Muscle layer of duodenum (tissue), 2 donors: ENCODE measurements around the gene CUL9.

ENCODE experiments used
- H3K27ac ChIP-seq: one replicate; pipeline ENCODE4 v1.7.0; 2013; ENCODE audit warnings: mild to moderate bottlenecking, low read length
- H3K27me3 ChIP-seq: one replicate; pipeline ENCODE4 v1.7.0; 2013; ENCODE audit warnings: low read depth, mild to moderate bottlenecking, control low read depth, low read length
- H3K36me3 ChIP-seq, 2 donors: one replicate each; pipeline ENCODE4 v1.7.0; 2013; ENCODE audit warnings: low read length in 2 of 2, control low read depth in 1 of 2, mild to moderate bottlenecking in 1 of 2; ENCODE audit not compliant: insufficient read depth in 2 of 2, control insufficient read depth in 1 of 2
- H3K4me1 ChIP-seq, 2 donors: one replicate each; pipeline ENCODE4 v1.7.0; 2013; ENCODE audit warnings: low read length in 2 of 2, mild to moderate bottlenecking in 2 of 2, control low read depth in 1 of 2, moderate library complexity in 1 of 2; ENCODE audit not compliant: insufficient read depth in 2 of 2, control insufficient read depth in 1 of 2
- H3K4me3 ChIP-seq, 2 donors: one replicate each; pipeline ENCODE4 v1.7.0; 2013; ENCODE audit warnings: low read length in 2 of 2, low read depth in 1 of 2, mild to moderate bottlenecking in 1 of 2
- H3K9me3 ChIP-seq, 2 donors: one replicate each; pipeline ENCODE4 v1.7.0; 2013; ENCODE audit warnings: low read length in 2 of 2, control low read depth in 1 of 2, mild to moderate bottlenecking in 1 of 2; ENCODE audit not compliant: control insufficient read depth in 1 of 2
- donor health status: healthy.

CUL9 gene

GRCh38 chr6:43175676-43176422 lies 6.1 kb upstream of the CUL9 start:
- H3K9me3 ChIP-seq: no peaks in the 10 kb centered on the region
- peak overlapping the region; percentile 95 for H3K27ac ChIP-seq
- H3K4me1 ChIP-seq: peaks cover 17 to 30% of the 10 kb centered on the region in 2 donors
- H3K27me3 ChIP-seq: no peaks in the 10 kb centered on the region
- H3K4me3 ChIP-seq: peak overlapping the region in 1 of 2 donors; percentile 91
- H3K36me3 ChIP-seq: peaks cover 40 to 45% of the 10 kb centered on the region in 2 donors

GRCh38 chr6:43176423-43176786 lies 5.6 kb upstream of the CUL9 start:
- Histone ChIP-seq H3K4me1 (peaks cover 17 to 33% of the 10 kb centered on the region in 2 donors), H3K9me3 (no peaks in the 10 kb centered on the region), H3K36me3 (peaks cover 40 to 45% of the 10 kb centered on the region in 2 donors), H3K27me3 (no peaks in the 10 kb centered on the region), H3K27ac (no peak overlapping the region), H3K4me3 (no peak overlapping the region)

GRCh38 chr6:43178150-43178549 lies 3.8 kb upstream of the CUL9 start:
- H3K36me3 ChIP-seq: peaks cover 40 to 45% of the 10 kb centered on the region in 2 donors
- H3K4me1 ChIP-seq: peaks cover 15 to 45% of the 10 kb centered on the region in 2 donors
- no peak overlapping the region for H3K27ac ChIP-seq
- H3K9me3 ChIP-seq: no peaks in the 10 kb centered on the region
- no peak overlapping the region for H3K4me3 ChIP-seq
- no peaks in the 10 kb centered on the region for H3K27me3 ChIP-seq

- Histone ChIP-seq H3K4me1 (peaks cover 6 to 45% of the 10 kb centered on the region in 2 donors), H3K36me3 (peaks cover 40 to 48% of the 10 kb centered on the region in 2 donors), H3K9me3 (no peaks in the 10 kb centered on the region), H3K27ac (no peak overlapping the region), H3K27me3 (no peaks in the 10 kb centered on the region), H3K4me3 (no peak overlapping the region)
Observed at GRCh38 chr6:43178951-43179830, 2.8 kb upstream of the CUL9 start.

- Histone ChIP-seq H3K4me1 (peaks cover 3 to 47% of the 10 kb centered on the region in 2 donors), H3K27me3 (no peaks in the 10 kb centered on the region), H3K4me3 (no peak overlapping the region), H3K27ac (no peak overlapping the region), H3K36me3 (peaks cover 46 to 54% of the 10 kb centered on the region in 2 donors), H3K9me3 (no peaks in the 10 kb centered on the region)
Observed at GRCh38 chr6:43180058-43180457, 1.9 kb upstream of the CUL9 start.

- no peaks in the 10 kb centered on the region for H3K27me3 ChIP-seq
- no peak overlapping the region for H3K27ac ChIP-seq
- peaks cover 46 to 54% of the 10 kb centered on the region in 2 donors for H3K36me3 ChIP-seq
- peaks cover 0 to 37% of the 10 kb centered on the region in 2 donors for H3K4me1 ChIP-seq
- no peak overlapping the region for H3K4me3 ChIP-seq
- no peaks in the 10 kb centered on the region for H3K9me3 ChIP-seq
Observed at GRCh38 chr6:43180985-43181384, 1.0 kb upstream of the CUL9 start.

- Histone ChIP-seq H3K9me3 (no peaks in the 10 kb centered on the region), H3K36me3 (peaks cover 40 to 55% of the 10 kb centered on the region in 2 donors), H3K4me3 (peak overlapping the region; percentile 80 to 85), H3K27ac (peak overlapping the region; percentile 85), H3K27me3 (no peaks in the 10 kb centered on the region), H3K4me1 (peaks cover 0 to 31% of the 10 kb centered on the region in 2 donors)
Observed at GRCh38 chr6:43181621-43181941, 415 bp upstream of the CUL9 start.

- Histone ChIP-seq H3K4me1 (peaks cover 0 to 29% of the 10 kb centered on the region in 2 donors), H3K36me3 (peaks cover 42 to 57% of the 10 kb centered on the region in 2 donors), H3K9me3 (no peaks in the 10 kb centered on the region), H3K27ac (no peak overlapping the region), H3K4me3 (peak overlapping the region in 1 of 2 donors; percentile 85), H3K27me3 (no peaks in the 10 kb centered on the region)
Observed at GRCh38 chr6:43183441-43183840, 1.4 kb downstream of the CUL9 start.

GRCh38 chr6:43184268-43184985 lies 2.4 kb downstream of the CUL9 start:
- Histone ChIP-seq H3K9me3 (no peaks in the 10 kb centered on the region), H3K27me3 (no peaks in the 10 kb centered on the region), H3K4me1 (peaks cover 0 to 29% of the 10 kb centered on the region in 2 donors), H3K36me3 (peaks cover 32 to 52% of the 10 kb centered on the region in 2 donors), H3K4me3 (no peak overlapping the region), H3K27ac (no peak overlapping the region)

GRCh38 chr6:43185391-43185985 lies 3.5 kb downstream of the CUL9 start:
- Histone ChIP-seq H3K4me3 (no peak overlapping the region), H3K27ac (no peak overlapping the region), H3K9me3 (no peaks in the 10 kb centered on the region), H3K27me3 (no peaks in the 10 kb centered on the region), H3K36me3 (peaks cover 33 to 49% of the 10 kb centered on the region in 2 donors), H3K4me1 (peaks cover 0 to 29% of the 10 kb centered on the region in 2 donors)
